Lower leg skin (tissue), 3 donors: Measurements from ENCODE around the gene PKD1L1.

Source experiments
- CTCF ChIP-seq, 3 donors: fragments of 450-650 bp; IDR thresholded peaks; one replicate each; pipeline ENCODE4 v1.5.1; 2016; ENCODE audit warnings: antibody characterized with exemption in 3 of 3, mild to moderate bottlenecking in 3 of 3, moderate library complexity in 2 of 3
- POLR2A ChIP-seq, 2 donors: fragments of 450-650 bp; IDR thresholded peaks; one replicate each; pipeline ENCODE4 v1.6.1; 2016 to 2017; ENCODE audit warnings: antibody characterized with exemption in 2 of 2, mild to moderate bottlenecking in 1 of 2, moderate library complexity in 1 of 2

GRCh38 chr7:47852330-47853245 lies 95.7 kb downstream of the PKD1L1 start:
- TF ChIP-seq POLR2A (IDR thresholded peaks at IDR 0.05) (no peak), CTCF (IDR thresholded peaks at IDR 0.05) (no peak)
